ENCODE data around the gene RFPL1. TPM values are rescaled to one million over a fixed set of nuclear protein-coding genes. Genes with fewer than 3 reads are reported as not detected.
A peak's percentile ranks its signal among the peaks of the same experiment; 100 is the strongest.

Gene RFPL1
- total RNA-seq, 3 donors from 2014 or later, result not detected

- no peak overlapping the region for H3K27ac ChIP-seq
- no peaks in the 10 kb centered on the region for H3K36me3 ChIP-seq
- peak overlapping the region; percentile 10 to 56 (median 38) for H3K4me3 ChIP-seq
- H3K4me1 ChIP-seq, result peaks cover 0 to 6% of the 10 kb centered on the region in 2 donors
- H3K27me3 ChIP-seq, result peaks cover 12 to 42% of the 10 kb centered on the region in 2 donors
- no peaks in the 10 kb centered on the region for H3K9me3 ChIP-seq
- intact Hi-C loops (cut with DNase I; ENCODE audit: low total_unique reads), result no loop called here
- TF ChIP-seq CTCF (IDR thresholded peaks at IDR 0.05) (no peak), POLR2A (IDR thresholded peaks at IDR 0.05) (no peak), POLR2AphosphoS5 (IDR thresholded peaks at IDR 0.05) (no peak)
- DNase-seq (ENCODE audit: low spot score in 2 of 2), result no peak
Observed at GRCh38 chr22:29481265-29482000, 43.0 kb downstream of the RFPL1 start.

GRCh38 chr22:29482253-29482652 lies 43.9 kb downstream of the RFPL1 start:
- intact Hi-C loops (cut with DNase I; ENCODE audit: low total_unique reads), result no loop called here
- H3K27ac ChIP-seq, result no peak overlapping the region
- peaks cover 0 to 6% of the 10 kb centered on the region in 2 donors for H3K4me1 ChIP-seq
- H3K9me3 ChIP-seq, result no peaks in the 10 kb centered on the region
- H3K4me3 ChIP-seq, result no peak overlapping the region
- peaks cover 12 to 42% of the 10 kb centered on the region in 2 donors for H3K27me3 ChIP-seq
- DNase-seq (ENCODE audit: low spot score in 2 of 2), result no peak
- no peaks in the 10 kb centered on the region for H3K36me3 ChIP-seq
- TF ChIP-seq POLR2AphosphoS5 (IDR thresholded peaks at IDR 0.05), result no peak
- TF ChIP-seq POLR2A (IDR thresholded peaks at IDR 0.05), result no peak
- no peak for TF ChIP-seq CTCF (IDR thresholded peaks at IDR 0.05)

GRCh38 chr22:29482726-29483125 lies 44.3 kb downstream of the RFPL1 start:
- Histone ChIP-seq H3K27me3 (peaks cover 12 to 42% of the 10 kb centered on the region in 2 donors), H3K4me3 (no peak overlapping the region), H3K9me3 (no peaks in the 10 kb centered on the region), H3K36me3 (no peaks in the 10 kb centered on the region), H3K27ac (no peak overlapping the region), H3K4me1 (peaks cover 0 to 6% of the 10 kb centered on the region in 2 donors)
- intact Hi-C loops (cut with DNase I; ENCODE audit: low total_unique reads), result no loop called here
- TF ChIP-seq POLR2AphosphoS5 (IDR thresholded peaks at IDR 0.05) (no peak), POLR2A (IDR thresholded peaks at IDR 0.05) (no peak), CTCF (IDR thresholded peaks at IDR 0.05) (no peak)
- no peak for DNase-seq (ENCODE audit: low spot score in 2 of 2)

GRCh38 chr22:29483254-29483653 lies 44.9 kb downstream of the RFPL1 start:
- DNase-seq (ENCODE audit: low spot score in 2 of 2), result no peak
- Histone ChIP-seq H3K36me3 (no peaks in the 10 kb centered on the region), H3K9me3 (no peaks in the 10 kb centered on the region), H3K4me1 (peaks cover 0 to 6% of the 10 kb centered on the region in 2 donors), H3K27ac (no peak overlapping the region), H3K4me3 (no peak overlapping the region), H3K27me3 (peaks cover 12 to 42% of the 10 kb centered on the region in 2 donors)
- intact Hi-C loops (cut with DNase I; ENCODE audit: low total_unique reads), result no loop called here
- no peak for TF ChIP-seq POLR2AphosphoS5 (IDR thresholded peaks at IDR 0.05)
- TF ChIP-seq CTCF (IDR thresholded peaks at IDR 0.05), result no peak
- no peak for TF ChIP-seq POLR2A (IDR thresholded peaks at IDR 0.05)

- Histone ChIP-seq H3K36me3 (no peaks in the 10 kb centered on the region), H3K4me3 (no peak overlapping the region), H3K9me3 (no peaks in the 10 kb centered on the region), H3K27ac (no peak overlapping the region), H3K4me1 (peaks cover 0 to 6% of the 10 kb centered on the region in 2 donors), H3K27me3 (peaks cover 12 to 30% of the 10 kb centered on the region in 2 donors)
- DNase-seq (ENCODE audit: low spot score in 2 of 2), result no peak
- TF ChIP-seq POLR2AphosphoS5 (IDR thresholded peaks at IDR 0.05) (no peak), CTCF (IDR thresholded peaks at IDR 0.05) (no peak), POLR2A (IDR thresholded peaks at IDR 0.05) (no peak)
- intact Hi-C loops (cut with DNase I; ENCODE audit: low total_unique reads), result no loop called here
Observed at GRCh38 chr22:29484642-29485041, 46.3 kb downstream of the RFPL1 start.
